Measurements from ENCODE around the gene PCDH19.

The PCDH19 gene

GRCh38 chrX:100395781-100396180 lies 14.3 kb downstream of the PCDH19 start:
- DNase-seq: no peak

GRCh38 chrX:100381619-100382018 lies 28.5 kb downstream of the PCDH19 start:
- DNase-seq: no peak

- no peak for DNase-seq
These were observed 30.6 kb downstream of the PCDH19 start for GRCh38 chrX:100379388-100379986.

- DNase-seq: no peak
These were observed 32.2 kb downstream of the PCDH19 start for GRCh38 chrX:100377826-100378225.

- no peak for DNase-seq
These were observed 33.5 kb downstream of the PCDH19 start for GRCh38 chrX:100376576-100376975.

GRCh38 chrX:100373673-100374072 lies 36.4 kb downstream of the PCDH19 start:
- no peak for DNase-seq

- DNase-seq: no peak
These were observed 41.9 kb downstream of the PCDH19 start for GRCh38 chrX:100368167-100368566.

GRCh38 chrX:100363896-100364295 lies 46.2 kb downstream of the PCDH19 start:
- DNase-seq: no peak

GRCh38 chrX:100358766-100359165 lies 51.3 kb downstream of the PCDH19 start:
- DNase-seq: no peak

GRCh38 chrX:100356351-100356896 lies 53.6 kb downstream of the PCDH19 start:
- no peak for DNase-seq

GRCh38 chrX:100355680-100356079 lies 54.4 kb downstream of the PCDH19 start:
- DNase-seq: no peak

- no peak for DNase-seq
These were observed 56.7 kb downstream of the PCDH19 start for GRCh38 chrX:100353326-100353725.

GRCh38 chrX:100350704-100351489 lies 59.2 kb downstream of the PCDH19 start:
- DNase-seq: no peak

- DNase-seq: no peak
These were observed 60.7 kb downstream of the PCDH19 start for GRCh38 chrX:100349391-100349790.

- no peak for DNase-seq
These were observed 68.9 kb downstream of the PCDH19 start for GRCh38 chrX:100341142-100341510.

GRCh38 chrX:100340491-100341141 lies 69.5 kb downstream of the PCDH19 start:
- DNase-seq: no peak

- no peak for DNase-seq
These were observed 81.7 kb downstream of the PCDH19 start for GRCh38 chrX:100328351-100328750.

GRCh38 chrX:100319716-100320115 lies 90.4 kb downstream of the PCDH19 start:
- DNase-seq: no peak

- no peak for DNase-seq
These were observed 93.1 kb downstream of the PCDH19 start for GRCh38 chrX:100316987-100317386.

GRCh38 chrX:100315566-100315965 lies 94.5 kb downstream of the PCDH19 start:
- no peak for DNase-seq

GRCh38 chrX:100299559-100299958 lies 110.5 kb downstream of the PCDH19 start:
- no peak for DNase-seq

GRCh38 chrX:100297728-100298127 lies 112.3 kb downstream of the PCDH19 start:
- no peak for DNase-seq

GRCh38 chrX:100296183-100296753 lies 113.8 kb downstream of the PCDH19 start:
- DNase-seq: no peak

GRCh38 chrX:100294965-100295364 lies 115.1 kb downstream of the PCDH19 start:
- no peak for DNase-seq
